ENCODE results near the gene D2HGDH. TPM values are rescaled to one million over a fixed set of nuclear protein-coding genes. Genes with fewer than 3 reads are reported as not detected.

The D2HGDH gene
- total and polyA plus RNA-seq, 9 of the 15 experiments (the other 6 are each of a cell fraction or from before 2014, with no cell fraction given) = 0.39 to 30.8 (median 10.3) TPM

DNA sequence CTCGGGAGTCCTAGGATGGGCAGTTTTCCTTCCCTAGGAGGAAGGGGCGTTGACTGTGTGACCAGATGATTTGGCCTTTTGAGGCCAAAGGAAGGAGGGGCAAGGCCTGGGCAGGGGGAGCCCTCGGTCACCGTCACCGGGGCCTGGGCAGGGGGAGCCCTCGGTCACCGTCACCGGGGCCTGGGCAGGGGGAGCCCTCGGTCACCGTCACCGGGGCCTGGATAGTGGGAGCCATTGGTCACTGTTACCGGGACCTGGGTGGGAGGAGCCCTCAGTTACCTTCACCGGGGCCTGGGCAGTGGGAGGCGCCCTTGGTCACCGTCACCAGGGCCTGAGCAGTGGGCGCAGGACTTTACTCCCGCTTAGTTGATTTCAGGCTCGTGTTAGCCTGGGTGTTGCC is 17.3 kb downstream of the D2HGDH start:
- H3K27ac ChIP-seq (ENCODE audit: extremely low read depth, low read depth, low read length) = no peak overlapping the region
- POLR2A ChIA-PET = no interaction called here
- no peaks in the 10 kb centered on the region for H3K9me3 ChIP-seq (replicated peaks; ENCODE audit: control insufficient read depth, insufficient read depth, low read depth, low read length)
- no peak overlapping the region for H2AFZ ChIP-seq (ENCODE audit: low read depth, low read length)
- no peak overlapping the region for H3K9ac ChIP-seq (ENCODE audit: insufficient read depth in 1 of 2, low read depth in 2 of 2, low read length in 2 of 2)
- intact Hi-C loops (cut with micrococcal nuclease) (no loop called here), in situ Hi-C loops (cut with MboI) (no loop called here)
- 85% methylated on average over 5 of the region's 18 CpGs for WGBS (ENCODE audit: insufficient coverage, low coverage, missing lambda C conversion rate)
- no peak overlapping the region for H3K4me3 ChIP-seq
- BruUV-seq (replicated peaks) = no TSS peak
- H3K36me3 ChIP-seq (ENCODE audit: control insufficient read depth, insufficient read depth, low read length) = peaks cover 51% of the 10 kb centered on the region; the same call in 2 of the 3 replicates
- no peaks in the 10 kb centered on the region for H4K20me1 ChIP-seq (replicated peaks; ENCODE audit: control insufficient read depth, insufficient read depth, low read length)
- DNase-seq (ENCODE audit: extremely low read depth in 1 of 4, low spot score in 3 of 4) (no peak), ATAC-seq (no peak), FAIRE-seq (no peak)
- CTCF ChIA-PET (ENCODE audit: low intra/inter-chr PET ratio) = no interaction called here
- H3K4me1 ChIP-seq (replicated peaks in 1 of 2; ENCODE audit: control insufficient read depth in 2 of 2, insufficient read depth in 2 of 2, low read length in 2 of 2) = no peaks in the 10 kb centered on the region; a peak in 1 of 5 replicates
- no peaks in the 10 kb centered on the region for H3K27me3 ChIP-seq (ENCODE audit: control insufficient read depth in 2 of 2, insufficient read depth in 2 of 2, low read length in 2 of 2)
- TF ChIP-seq, protein P1, sequence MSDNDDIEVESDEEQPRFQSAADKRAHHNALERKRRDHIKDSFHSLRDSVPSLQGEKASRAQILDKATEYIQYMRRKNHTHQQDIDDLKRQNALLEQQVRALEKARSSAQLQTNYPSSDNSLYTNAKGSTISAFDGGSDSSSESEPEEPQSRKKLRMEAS (CRISPR knock-in tag; IDR thresholded peaks at IDR 0.05) = no peak
- no peak for TF ChIP-seq PATZ1 (CRISPR knock-in tag; IDR thresholded peaks at IDR 0.05; ENCODE audit: borderline replicate concordance)
- TF ChIP-seq POLR2G (IDR thresholded peaks at IDR 0.05; ENCODE audit: low read depth, low read length) = no peak
- no peak for TF ChIP-seq KAT8 (IDR thresholded peaks at IDR 0.05; ENCODE audit: low read depth)
- no peak for TF ChIP-seq JUN (IDR thresholded peaks at IDR 0.05; ENCODE audit: borderline replicate concordance, low read depth, low read length)
- TF ChIP-seq JUN (CRISPR knock-in tag; IDR thresholded peaks at IDR 0.05; ENCODE audit: borderline replicate concordance) = no peak
- no peak for TF ChIP-seq MAFF (IDR thresholded peaks at IDR 0.05; ENCODE audit: low read length)
- no peak for TF ChIP-seq ZFP30 (CRISPR knock-in tag; IDR thresholded peaks at IDR 0.05; ENCODE audit: borderline replicate concordance)
- TF ChIP-seq LCOR (CRISPR knock-in tag; IDR thresholded peaks at IDR 0.05) = no peak
- TF ChIP-seq HNRNPH1 (optimal IDR thresholded peaks at IDR 0.05; ENCODE audit: low read depth, low read length) = no peak
- TF ChIP-seq NR4A1 (CRISPR knock-in tag; IDR thresholded peaks at IDR 0.05) = no peak
- no peak for TF ChIP-seq NR4A1 (tag; IDR thresholded peaks at IDR 0.05)
- no peak for TF ChIP-seq ZNF561 (CRISPR knock-in tag; conservative IDR thresholded peaks at IDR 0.05)
- no peak for TF ChIP-seq MYNN (IDR thresholded peaks at IDR 0.05)
- no peak for TF ChIP-seq MYNN (CRISPR knock-in tag; IDR thresholded peaks at IDR 0.05)
- TF ChIP-seq CBX1 (IDR thresholded peaks at IDR 0.05; ENCODE audit: low read depth) = no peak
- no peak for TF ChIP-seq CSDE1 (IDR thresholded peaks at IDR 0.05)
- TF ChIP-seq PRDM10 (IDR thresholded peaks at IDR 0.05; ENCODE audit: partially characterized antibody) = no peak
- no peaks in the 10 kb centered on the region for H3K79me2 ChIP-seq (ENCODE audit: control insufficient read depth, insufficient read depth, low read length)
- H3K9me1 ChIP-seq (ENCODE audit: control insufficient read depth, insufficient read depth, low read length) = no peaks in the 10 kb centered on the region
- no peak overlapping the region for H3K4me2 ChIP-seq (ENCODE audit: insufficient read depth, low read length)
